ENCODE measurements around the gene TECR. TPM values are rescaled to one million over a fixed set of nuclear protein-coding genes. Genes with fewer than 3 reads are reported as not detected.

TECR gene, protein sequence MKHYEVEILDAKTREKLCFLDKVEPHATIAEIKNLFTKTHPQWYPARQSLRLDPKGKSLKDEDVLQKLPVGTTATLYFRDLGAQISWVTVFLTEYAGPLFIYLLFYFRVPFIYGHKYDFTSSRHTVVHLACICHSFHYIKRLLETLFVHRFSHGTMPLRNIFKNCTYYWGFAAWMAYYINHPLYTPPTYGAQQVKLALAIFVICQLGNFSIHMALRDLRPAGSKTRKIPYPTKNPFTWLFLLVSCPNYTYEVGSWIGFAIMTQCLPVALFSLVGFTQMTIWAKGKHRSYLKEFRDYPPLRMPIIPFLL
- 21.8 TPM for total RNA-seq (2013)
- polyA plus RNA-seq = 10 to 100 TPM; 59.8 to 79.6 (median 76.7) TPM
- 21.5 and 37.0 TPM in 2 replicates for polyA minus RNA-seq
- total RNA-seq = 1.8 to 12.0 (median 8.5) reads per million in 11 experiments

- H3K27ac ChIP-seq (ENCODE audit: low read depth in 1 of 2, low read length in 2 of 2) = peak within 1 kb of the TSS; percentile 78 to 83
- H2AFZ ChIP-seq (ENCODE audit: insufficient read depth, low read depth, low read length, poor library complexity, severe bottlenecking) = peak within 1 kb of the TSS; percentile 87
- H4K20me1 ChIP-seq (ENCODE audit: insufficient read depth, low read length) = no peaks in the 10 kb centered on the region
- under 1% methylated on average over 47 of the region's 59 CpGs for WGBS (ENCODE audit: insufficient coverage)
- TF ChIP-seq, protein P1, sequence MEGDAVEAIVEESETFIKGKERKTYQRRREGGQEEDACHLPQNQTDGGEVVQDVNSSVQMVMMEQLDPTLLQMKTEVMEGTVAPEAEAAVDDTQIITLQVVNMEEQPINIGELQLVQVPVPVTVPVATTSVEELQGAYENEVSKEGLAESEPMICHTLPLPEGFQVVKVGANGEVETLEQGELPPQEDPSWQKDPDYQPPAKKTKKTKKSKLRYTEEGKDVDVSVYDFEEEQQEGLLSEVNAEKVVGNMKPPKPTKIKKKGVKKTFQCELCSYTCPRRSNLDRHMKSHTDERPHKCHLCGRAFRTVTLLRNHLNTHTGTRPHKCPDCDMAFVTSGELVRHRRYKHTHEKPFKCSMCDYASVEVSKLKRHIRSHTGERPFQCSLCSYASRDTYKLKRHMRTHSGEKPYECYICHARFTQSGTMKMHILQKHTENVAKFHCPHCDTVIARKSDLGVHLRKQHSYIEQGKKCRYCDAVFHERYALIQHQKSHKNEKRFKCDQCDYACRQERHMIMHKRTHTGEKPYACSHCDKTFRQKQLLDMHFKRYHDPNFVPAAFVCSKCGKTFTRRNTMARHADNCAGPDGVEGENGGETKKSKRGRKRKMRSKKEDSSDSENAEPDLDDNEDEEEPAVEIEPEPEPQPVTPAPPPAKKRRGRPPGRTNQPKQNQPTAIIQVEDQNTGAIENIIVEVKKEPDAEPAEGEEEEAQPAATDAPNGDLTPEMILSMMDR (IDR thresholded peaks at IDR 0.05) = no peak
- H3K27ac Mint-ChIP-seq = peak within 1 kb of the TSS; percentile 95 to 99 (median 98)
- DNase-seq = peak; percentile 100
- peaks cover 0 to 4% (median 0%) of the 10 kb centered on the region in 7 donors for H3K9me3 Mint-ChIP-seq
- peaks cover 0 to 2% of the 10 kb centered on the region in 2 donors for H3K36me3 ChIP-seq (replicated peaks in 1 of 2; ENCODE audit: control insufficient read depth in 1 of 2, insufficient read depth in 2 of 2, low read length in 2 of 2)
- peak within 1 kb of the TSS; percentile 73 for H3K9ac ChIP-seq (ENCODE audit: insufficient read depth, low read length, poor library complexity, severe bottlenecking)
- peak within 1 kb of the TSS; percentile 54 to 93 (median 88) for H3K4me3 ChIP-seq (replicated peaks in 1 of 3; ENCODE audit: low read depth in 2 of 3, low read length in 3 of 3)
- peak within 1 kb of the TSS; percentile 99 for H3K4me2 ChIP-seq (replicated peaks; ENCODE audit: extremely low read depth, low read length, poor library complexity, severe bottlenecking)
- H3K4me3 Mint-ChIP-seq = peak within 1 kb of the TSS; percentile 87 to 96
- H3K79me2 ChIP-seq (ENCODE audit: insufficient read depth, low read length) = peaks cover 44% of the 10 kb centered on the region
- intact Hi-C loops (cut with micrococcal nuclease) = loop anchor here in 1 of 2 donors (5.0 kb wide), 1 partner anchor 32 kb away; the partner anchor contains the start of gene GIPC1
- no peaks in the 10 kb centered on the region for H3K9me3 ChIP-seq (replicated peaks in 1 of 2; ENCODE audit: control insufficient read depth in 1 of 2, insufficient read depth in 1 of 2, low read length in 2 of 2)
- no peaks in the 10 kb centered on the region for H3K27me3 ChIP-seq (ENCODE audit: control insufficient read depth in 2 of 2, insufficient read depth in 2 of 2, low read length in 2 of 2)
- H3K4me1 ChIP-seq (ENCODE audit: control insufficient read depth in 1 of 2, insufficient read depth in 2 of 2, low read length in 2 of 2) = peaks cover 32 to 34% of the 10 kb centered on the region in 2 donors
- peaks cover 28% of the 10 kb centered on the region for H3K4me1 Mint-ChIP-seq
- H3K36me3 Mint-ChIP-seq = peaks cover 2 to 7% of the 10 kb centered on the region in 2 donors
- H3K27me3 Mint-ChIP-seq (ENCODE audit: low read depth in 3 of 3) = no peaks in the 10 kb centered on the region
These were observed at the start of gene TECR for GRCh38 chr19:14529254-14530004. TSS of gene TECR (plus strand) at chr19:14529594. CDS start at chr19:14529697, 103 bp downstream.

DNA sequence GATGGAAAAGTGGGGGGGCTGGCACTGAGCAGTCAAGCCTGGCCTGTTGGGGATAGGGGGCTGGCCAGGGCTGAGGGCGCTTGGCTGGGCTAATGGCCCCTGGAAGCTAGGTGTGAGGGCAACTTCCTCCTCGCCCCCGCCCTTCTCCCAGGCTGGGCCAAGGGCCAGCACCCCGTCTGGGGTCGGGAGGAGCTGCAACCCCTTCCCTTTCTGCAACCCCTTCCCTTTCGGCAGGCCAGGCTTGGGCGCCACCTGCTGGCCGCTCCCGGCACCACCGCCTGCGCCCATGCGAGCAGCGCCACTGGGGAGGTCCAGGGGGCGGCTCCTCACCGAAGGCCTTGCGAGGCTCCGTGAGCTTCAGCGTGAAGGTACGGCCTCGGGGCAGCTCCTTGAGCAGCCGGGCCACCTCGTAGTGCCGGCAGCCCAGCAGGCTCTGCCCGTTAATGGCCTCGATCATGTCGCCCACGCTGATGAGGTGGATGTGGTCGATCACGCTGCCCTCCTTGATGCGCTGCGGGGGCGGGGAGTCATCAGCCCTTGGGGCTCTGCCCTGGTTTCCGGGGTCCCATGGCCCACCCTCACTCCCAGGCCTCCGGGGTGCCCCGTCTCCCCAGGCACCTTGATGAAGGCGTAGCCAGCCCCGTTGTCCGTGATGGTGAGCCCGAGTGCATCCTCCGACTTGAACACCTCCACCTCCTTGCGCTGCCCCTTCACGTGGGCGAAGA lies 49.3 kb upstream of the TECR start:
- H3K9me3 ChIP-seq (replicated peaks in 1 of 2; ENCODE audit: control insufficient read depth in 1 of 2, insufficient read depth in 1 of 2, low read length in 2 of 2) = no peaks in the 10 kb centered on the region
- H4K20me1 ChIP-seq (ENCODE audit: insufficient read depth, low read length) = no peaks in the 10 kb centered on the region
- TF ChIP-seq, protein P1 (IDR thresholded peaks at IDR 0.05) = peak; percentile 99
- no peak overlapping the region for H3K9ac ChIP-seq (ENCODE audit: insufficient read depth, low read length, poor library complexity, severe bottlenecking)
- no peaks in the 10 kb centered on the region for H3K36me3 Mint-ChIP-seq
- peaks cover 14 to 38% (median 21%) of the 10 kb centered on the region in 3 donors for H3K27me3 Mint-ChIP-seq (ENCODE audit: low read depth in 3 of 3)
- no peak overlapping the region for H3K4me3 Mint-ChIP-seq
- WGBS (ENCODE audit: insufficient coverage) = 46% methylated on average over 30 of the region's 43 CpGs
- H3K27ac Mint-ChIP-seq = no peak overlapping the region
- DNase-seq = peak in 2 of 3 donors; percentile 50 to 58
- no peak overlapping the region for H3K27ac ChIP-seq (ENCODE audit: low read depth in 1 of 2, low read length in 2 of 2)
- H3K36me3 ChIP-seq (replicated peaks in 1 of 2; ENCODE audit: control insufficient read depth in 1 of 2, insufficient read depth in 2 of 2, low read length in 2 of 2) = no peaks in the 10 kb centered on the region
- H3K4me3 ChIP-seq (replicated peaks in 1 of 3; ENCODE audit: low read depth in 2 of 3, low read length in 3 of 3) = no peak overlapping the region
- no peaks in the 10 kb centered on the region for H3K9me3 Mint-ChIP-seq
- intact Hi-C loops (cut with micrococcal nuclease) = loop anchor here (5.0 to 10.0 kb wide), 3 partner anchors 43 to 605 kb away; partner anchors contain the start of gene NANOS3 (in 1 of the 2)
- no peak overlapping the region for H2AFZ ChIP-seq (ENCODE audit: insufficient read depth, low read depth, low read length, poor library complexity, severe bottlenecking)
- peaks cover 31 to 33% of the 10 kb centered on the region in 2 donors for H3K4me1 ChIP-seq (ENCODE audit: control insufficient read depth in 1 of 2, insufficient read depth in 2 of 2, low read length in 2 of 2)
- no peak overlapping the region for H3K4me2 ChIP-seq (replicated peaks; ENCODE audit: extremely low read depth, low read length, poor library complexity, severe bottlenecking)
- H3K79me2 ChIP-seq (ENCODE audit: insufficient read depth, low read length) = no peaks in the 10 kb centered on the region
- peaks cover 0 to 20% of the 10 kb centered on the region in 2 donors for H3K27me3 ChIP-seq (ENCODE audit: control insufficient read depth in 2 of 2, insufficient read depth in 2 of 2, low read length in 2 of 2)
- H3K4me1 Mint-ChIP-seq = peaks cover 18% of the 10 kb centered on the region

Measured in CD14-positive monocyte (primary cell).